Ammon's horn (tissue), 1 donor: ENCODE measurements around the gene DGKA.
"Not testable (repeated sequence)": the region's sequence is repeated elsewhere in the genome, so short reads cannot be mapped to it uniquely, and the experiment has no call there.

Experiments
- DNase-seq: peaks from one replicate; pipeline ENCODE4 v3.0.0-alpha.2; 2016; ENCODE audit warnings: low spot score

The DGKA gene

DNA sequence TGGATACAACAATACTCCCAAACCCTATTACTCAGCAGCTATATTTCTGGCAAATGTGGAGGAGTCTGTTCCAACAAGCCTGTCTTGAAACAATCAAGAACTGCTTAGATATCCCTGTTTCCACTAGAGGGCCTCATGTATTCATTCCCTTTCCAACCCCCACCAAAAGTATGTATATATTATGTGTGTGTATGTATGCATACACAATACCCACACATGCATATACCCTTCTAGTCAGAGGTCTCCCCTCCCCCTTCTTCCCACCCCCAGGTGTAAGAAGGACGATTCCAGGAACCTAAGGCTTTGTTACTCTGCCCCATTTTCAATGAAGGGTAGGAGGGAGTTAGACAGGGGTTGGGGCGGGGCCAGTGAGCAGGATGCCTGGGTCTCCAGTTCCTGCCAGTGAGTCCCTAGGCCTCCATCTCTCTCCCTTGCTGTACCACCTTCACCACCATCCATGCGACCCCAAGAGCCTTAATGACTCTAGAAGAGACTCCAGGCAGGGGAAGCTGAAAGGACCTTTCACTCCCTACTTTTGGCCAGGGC is at the start of gene DGKA:
TSS of gene DGKA (plus strand) at position 392 of the 546 bp plus-strand sequence. CDS start 5,342 bp downstream, outside the sequence.
- peak; percentile 58 for DNase-seq

DNA sequence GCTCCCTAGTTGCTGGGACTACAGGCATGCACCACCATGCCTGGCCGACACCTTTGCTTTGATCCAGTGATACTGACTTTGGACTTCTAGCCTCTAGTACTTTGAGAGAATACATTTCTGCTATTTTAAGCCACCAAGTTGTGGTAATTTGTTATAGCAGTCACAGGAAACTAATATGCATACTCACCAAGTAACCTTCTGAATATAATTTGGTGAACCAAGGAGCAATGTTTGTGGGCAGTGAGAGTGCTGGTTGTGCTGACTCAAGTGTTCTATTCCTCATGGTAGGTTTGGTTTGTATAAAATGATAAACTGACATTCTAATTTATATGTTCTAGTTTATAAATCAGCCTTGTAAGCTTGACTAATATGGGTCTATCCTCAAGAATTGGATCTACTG is 45.8 kb upstream of the DGKA start:
- DNase-seq = no peak

DNA sequence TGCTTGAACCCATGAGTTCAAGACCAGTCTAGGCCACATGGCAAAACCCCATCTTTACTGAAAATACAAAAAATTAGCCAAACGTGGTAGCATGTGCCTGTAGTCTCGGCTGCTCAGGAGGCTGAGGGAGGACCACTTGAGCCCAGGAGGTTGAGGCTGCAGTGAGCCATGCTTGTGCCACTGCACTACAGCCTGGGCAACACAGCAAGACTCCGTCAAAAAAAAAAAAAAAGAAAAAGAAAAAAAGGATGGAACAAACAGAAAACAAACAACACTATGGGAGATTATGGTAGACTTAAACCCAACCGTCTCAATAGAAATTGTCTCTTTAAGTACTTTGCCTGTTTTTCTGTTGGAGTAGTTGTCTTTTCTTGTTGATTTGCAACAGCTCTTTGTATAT is 39.7 kb upstream of the DGKA start:
- DNase-seq = no peak

DNA sequence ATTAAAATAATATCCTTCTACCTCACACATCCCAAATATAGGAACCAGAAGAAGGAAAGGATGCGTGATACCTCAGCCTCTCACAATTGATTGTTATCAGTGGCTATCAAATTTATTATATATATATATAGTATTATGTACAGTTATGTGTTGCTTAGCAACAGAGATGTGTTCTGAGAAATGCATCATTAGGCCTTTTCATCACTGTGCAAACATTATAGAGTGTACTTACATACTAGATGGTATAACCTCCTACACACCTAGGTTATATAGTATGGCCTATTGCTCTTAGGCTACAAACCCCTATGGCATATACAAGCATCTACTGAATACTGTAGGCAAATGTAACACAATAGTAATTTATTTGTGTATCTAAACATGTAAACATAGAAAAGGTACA is 37.2 kb upstream of the DGKA start:
- DNase-seq = no peak

DNA sequence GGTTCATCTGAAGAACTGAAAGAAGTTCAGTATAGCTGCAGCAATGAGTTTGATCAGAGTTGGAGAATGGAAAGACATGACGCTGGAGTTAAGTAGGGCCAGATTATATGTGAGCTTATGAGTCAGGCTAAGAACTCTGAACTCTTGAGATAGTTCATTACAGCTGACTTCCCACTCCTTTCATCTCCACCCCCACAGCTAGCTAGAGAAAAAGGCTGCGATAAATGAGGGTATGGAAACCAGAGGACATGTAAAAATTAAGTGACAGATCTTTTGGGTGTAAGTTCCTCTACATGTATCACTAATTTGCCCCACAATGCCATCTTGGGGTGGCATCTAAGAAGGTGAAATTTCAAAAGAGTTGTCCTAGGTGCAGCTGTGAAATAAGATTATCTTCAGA is 31.9 kb upstream of the DGKA start:
- no peak for DNase-seq

DNA sequence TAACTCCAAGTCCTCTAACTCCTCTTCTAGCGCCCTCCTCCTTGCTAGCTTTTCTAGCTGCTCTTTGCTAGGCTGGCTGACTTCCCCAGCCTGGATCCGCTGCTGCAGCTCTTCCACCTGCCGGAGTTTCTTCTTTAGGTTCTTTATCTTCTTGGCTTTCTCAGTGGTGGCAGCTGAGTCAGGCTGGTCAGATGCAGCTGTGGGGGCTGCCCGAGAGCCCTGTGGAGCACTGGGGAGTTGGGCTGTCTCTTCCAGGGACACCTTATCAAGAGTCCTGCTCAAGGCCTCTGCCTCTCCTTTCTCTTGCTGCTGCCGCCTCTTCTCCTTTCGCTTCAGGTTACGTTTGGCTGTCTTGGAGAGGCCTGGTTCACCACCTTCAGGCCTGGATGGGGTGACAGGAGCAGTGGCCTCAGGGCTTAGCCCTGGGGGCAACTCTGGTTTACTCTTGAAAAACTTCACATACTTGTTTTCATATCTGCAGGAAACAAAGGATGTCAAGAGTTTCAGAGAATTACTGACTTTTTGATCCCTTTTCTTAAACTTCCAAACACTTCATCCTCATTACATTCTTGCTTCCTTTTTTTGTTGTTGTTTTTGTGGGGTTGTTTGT is 29.0 kb upstream of the DGKA start:
- no peak for DNase-seq

DNA sequence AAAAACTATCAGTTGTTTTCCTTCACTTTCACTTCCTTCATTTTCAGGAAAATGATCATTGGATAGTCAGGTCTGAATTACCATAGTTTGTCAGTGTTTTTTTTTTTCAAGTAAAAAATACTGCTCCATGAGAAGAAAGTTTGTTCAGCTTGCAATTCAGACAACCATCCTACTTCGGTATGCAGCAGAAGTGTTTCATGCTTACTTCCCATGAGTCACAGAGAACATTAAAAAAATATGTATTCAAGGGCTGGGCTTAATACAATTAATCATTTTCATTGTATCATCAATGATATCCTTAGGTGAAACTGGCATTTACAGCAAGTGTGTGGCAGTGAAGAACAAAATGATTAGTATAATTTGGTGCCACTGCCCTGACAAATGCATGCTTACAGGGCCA is 24.9 kb upstream of the DGKA start:
- no peak for DNase-seq

DNA sequence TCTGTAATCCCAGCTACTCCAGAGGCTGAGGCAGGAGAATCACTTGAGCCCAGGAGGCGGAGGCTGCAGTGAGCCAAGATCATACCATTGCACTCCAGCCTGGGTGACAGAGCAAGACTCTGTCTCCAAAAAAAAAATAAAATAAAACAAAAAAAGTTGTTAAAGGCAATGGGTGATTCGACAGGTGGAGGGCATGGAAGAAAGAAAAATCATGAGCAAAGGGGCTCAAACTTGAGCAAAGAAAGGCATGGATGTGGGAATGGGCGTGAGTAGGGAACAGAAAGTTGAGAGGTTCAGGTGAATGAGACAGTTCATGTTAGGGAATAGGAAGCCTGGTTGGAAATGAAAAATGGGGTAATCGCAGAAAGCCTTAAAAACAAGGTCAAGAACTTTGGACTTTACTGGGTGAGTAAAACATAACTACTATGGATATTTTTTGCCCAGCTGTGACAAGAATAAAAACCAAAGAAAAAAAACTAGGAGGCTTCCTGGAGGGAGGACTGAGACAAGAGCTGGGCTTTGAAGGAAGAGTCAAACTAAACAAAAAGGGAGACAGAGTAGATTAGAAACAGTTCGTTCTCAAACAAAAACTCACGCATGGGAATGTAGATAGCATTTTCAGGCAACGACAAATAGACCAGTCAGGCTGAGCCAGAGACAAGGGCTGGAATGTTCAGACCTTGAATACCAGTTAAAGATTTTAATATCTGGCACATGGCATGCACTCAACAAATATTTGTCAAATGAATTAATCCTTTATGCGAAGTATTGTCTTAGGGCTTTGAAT is 22.0 kb upstream of the DGKA start:
- DNase-seq = peak; percentile 25

DNA sequence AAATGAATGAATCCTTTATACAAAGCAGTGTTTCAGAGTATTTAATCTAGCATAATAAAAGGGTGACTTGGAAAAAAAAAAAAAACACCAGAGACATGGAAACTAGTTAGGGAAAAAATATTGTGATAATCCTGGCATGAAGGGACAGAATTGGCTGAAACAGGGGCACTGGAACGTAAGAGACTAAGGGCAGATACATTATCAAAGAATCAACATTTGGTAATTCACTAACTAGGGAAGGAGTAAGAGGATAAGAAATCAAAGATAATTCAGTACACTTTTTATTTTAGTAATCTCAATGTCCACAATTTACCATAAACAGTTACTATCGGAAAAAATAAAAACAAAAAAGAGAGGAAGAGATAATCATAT is 21.5 kb upstream of the DGKA start:
- no peak for DNase-seq

DNA sequence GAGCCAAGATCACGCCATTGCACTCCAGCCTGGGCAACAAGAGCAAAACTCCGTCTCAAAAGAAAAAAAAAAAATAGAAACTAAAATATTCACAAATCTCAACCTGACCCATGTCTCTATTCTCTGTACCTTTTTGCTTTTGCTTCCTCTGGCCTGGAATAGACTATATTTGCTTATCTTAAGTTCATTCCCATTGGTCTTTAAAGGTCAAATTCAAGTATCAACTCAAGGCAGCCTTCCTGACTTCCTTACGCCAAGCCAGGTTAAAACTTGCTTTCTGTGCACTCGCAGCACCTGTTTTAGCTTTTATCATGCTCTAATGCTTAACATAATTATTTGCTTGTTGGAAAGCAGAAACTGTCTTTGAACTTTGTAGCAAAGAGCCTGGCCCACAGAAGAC is 18.1 kb upstream of the DGKA start:
- DNase-seq = no peak

DNA sequence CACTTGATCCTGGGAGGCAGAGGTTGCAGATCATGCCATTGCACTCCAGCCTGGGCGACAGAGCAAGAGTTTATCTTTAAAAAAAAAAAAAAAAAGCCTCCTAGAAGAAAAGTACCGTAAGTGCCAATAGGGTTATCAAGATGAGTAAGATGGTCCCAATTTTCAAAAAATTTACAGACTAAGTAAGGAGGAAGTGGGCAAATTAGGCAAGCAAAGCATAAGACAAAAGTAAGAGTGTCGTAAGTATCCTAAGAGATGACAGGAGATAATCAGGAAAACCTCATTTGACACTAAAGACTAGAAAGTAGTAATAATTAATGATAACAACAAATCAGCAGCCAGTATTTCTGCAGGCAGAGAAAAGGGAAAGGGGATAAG is 15.5 kb upstream of the DGKA start:
- DNase-seq = no peak

DNA sequence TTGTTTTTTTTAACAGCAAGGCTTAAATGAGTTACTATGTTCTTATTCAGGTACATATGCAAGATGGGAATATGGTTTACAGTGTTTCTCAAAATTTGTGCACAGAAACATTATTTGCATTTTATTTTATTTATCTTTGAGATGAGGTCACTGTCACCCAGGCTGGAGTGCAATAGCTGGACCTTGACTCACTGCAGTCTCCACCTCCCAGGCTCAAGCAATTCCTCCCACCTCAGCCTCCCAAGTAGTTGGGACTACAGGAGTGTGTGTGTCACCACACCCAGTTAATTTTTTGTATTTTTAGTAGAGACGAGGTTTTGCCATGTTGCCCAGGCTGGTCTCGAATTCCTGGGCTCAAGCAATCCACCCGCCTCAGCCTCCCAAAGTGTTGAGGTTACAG is 11.9 kb upstream of the DGKA start:
- DNase-seq = not testable (repeated sequence)

DNA sequence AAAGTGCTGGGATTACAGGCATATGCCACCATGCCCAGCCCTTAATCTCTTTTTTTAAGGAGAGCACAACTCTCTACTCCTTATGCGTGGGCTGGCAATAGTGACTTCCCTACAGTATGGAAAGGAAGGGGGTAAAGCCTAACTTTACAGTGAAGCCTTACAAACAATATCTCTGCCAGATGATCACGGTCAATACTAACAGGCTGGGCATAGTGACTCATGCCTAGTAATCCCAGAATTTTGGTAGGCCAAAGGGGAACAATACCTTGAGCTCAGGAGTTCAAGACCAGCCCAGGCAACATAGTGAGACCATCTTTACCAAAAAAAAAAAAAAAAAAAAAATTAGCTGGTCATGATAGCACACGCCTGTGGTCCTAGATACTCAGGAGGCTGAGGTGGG is 8.8 kb upstream of the DGKA start:
- DNase-seq = no peak

DNA sequence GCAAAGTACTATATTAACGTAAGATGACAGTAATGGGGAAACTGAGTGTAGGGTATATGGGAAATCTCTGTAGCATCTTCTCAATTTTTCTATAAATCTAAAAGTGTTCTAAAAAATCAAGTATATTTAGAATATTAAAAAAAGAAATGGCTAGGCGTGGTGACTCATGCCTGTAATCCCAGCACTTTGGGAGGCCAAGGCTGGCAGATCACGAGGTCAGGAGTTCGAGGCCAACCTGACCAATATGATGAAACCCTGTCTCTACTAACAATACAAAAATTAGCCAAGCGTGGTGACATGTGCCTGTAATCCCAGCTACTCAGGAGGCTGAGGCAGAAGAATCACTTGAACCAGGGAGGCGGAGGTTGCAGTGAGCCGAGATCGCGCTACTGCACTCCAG is 7.3 kb upstream of the DGKA start:
- DNase-seq = not testable (repeated sequence)

DNA sequence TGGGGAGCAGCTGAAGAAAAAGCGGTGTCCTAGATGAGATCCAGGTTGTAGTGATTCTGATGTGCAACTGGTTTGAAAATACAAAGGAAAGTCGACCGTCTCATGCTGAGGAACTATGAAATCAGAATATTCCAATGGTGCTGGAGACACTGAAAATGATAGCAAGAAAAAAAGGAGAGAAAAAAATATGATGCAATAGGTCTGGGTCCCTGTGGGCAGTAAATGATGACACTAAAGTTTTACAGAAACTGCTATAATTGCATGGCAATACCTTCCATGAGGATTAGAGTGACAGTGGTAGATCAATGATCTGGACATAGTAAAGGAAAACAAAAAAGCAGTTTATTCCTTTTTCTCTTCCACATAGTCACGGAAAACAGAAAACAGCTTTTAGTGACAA is 5.6 kb upstream of the DGKA start:
- no peak for DNase-seq

DNA sequence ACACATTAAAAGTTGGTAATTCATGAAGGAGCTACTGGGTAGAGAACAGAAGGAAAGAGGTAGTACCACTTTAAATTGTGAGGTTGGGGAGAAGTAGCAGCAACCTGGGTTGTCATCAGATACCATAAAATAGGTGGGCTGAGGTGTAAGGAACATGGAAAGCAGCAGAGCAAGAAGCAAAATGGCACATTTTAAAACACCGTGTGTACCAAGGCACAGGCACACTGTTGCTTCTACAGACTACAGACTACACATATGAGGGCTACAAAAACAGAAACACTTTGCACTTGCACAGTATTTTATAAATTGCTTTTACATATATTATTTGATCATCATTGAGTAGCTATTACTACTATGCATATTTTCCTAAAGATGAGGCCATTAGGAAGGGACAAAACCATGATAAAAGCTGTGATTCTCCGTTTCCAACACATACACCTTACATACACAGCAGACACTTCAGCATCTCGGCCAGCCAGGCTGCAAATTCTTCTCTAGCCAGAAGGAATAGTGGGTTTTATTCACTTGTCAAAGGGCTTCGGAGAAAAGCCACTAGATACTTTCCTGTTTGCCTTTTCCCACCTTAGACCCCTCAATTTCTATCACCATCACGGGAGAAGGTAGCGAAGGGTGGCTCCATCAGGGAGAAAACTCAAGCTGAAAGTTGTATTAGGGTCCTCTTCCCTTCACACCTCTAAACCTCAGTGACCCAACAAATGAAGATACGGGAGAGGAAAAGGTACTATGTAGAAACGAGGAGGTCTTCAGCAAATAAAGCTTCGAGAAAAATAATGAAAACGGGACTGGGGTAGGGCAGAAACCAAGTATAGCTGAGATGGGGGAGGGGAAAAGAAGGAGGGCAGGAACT is 4.9 kb upstream of the DGKA start:
- DNase-seq = peak; percentile 12

DNA sequence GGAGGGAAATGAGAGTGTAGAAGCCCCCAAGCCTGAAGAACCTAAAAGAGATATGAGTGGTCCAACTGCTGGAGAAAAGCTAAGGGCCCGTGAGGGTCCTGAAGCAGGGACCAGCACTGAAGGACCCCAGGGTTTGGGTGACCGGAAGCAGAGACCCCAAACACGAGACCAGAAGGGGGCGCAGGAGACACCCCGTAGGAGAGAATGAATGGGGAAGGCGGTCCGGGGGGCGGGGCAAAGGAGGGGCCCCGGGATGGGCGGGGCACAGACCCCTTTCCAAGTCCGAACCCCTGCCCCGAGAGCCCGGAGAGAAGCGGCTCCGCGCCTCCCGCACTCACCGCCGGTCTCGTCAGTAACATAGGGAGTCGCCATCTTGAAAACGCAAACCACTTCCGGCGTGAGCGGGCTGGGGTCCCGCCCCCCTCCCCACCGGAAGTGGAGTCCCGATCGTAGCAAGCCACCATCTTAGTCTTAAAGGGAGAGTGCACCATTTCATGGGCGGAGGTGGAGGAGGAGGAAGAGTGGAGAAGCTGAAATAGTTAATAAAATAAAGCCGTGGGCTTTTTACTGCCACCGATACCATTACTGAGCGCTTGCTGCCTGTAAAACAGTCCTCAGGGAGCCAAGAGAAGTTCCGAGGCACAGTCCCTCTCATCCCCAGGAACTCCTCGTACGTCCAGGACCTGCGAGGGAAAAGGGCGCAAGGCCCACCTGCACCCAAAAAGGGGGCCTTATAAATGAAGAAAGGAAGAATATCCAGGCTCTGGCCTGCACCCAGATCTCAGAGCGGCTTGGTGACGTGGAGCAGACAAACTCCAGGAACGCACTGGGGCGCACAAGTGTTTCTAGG is 4.0 kb upstream of the DGKA start:
- DNase-seq = peak; percentile 93

DNA sequence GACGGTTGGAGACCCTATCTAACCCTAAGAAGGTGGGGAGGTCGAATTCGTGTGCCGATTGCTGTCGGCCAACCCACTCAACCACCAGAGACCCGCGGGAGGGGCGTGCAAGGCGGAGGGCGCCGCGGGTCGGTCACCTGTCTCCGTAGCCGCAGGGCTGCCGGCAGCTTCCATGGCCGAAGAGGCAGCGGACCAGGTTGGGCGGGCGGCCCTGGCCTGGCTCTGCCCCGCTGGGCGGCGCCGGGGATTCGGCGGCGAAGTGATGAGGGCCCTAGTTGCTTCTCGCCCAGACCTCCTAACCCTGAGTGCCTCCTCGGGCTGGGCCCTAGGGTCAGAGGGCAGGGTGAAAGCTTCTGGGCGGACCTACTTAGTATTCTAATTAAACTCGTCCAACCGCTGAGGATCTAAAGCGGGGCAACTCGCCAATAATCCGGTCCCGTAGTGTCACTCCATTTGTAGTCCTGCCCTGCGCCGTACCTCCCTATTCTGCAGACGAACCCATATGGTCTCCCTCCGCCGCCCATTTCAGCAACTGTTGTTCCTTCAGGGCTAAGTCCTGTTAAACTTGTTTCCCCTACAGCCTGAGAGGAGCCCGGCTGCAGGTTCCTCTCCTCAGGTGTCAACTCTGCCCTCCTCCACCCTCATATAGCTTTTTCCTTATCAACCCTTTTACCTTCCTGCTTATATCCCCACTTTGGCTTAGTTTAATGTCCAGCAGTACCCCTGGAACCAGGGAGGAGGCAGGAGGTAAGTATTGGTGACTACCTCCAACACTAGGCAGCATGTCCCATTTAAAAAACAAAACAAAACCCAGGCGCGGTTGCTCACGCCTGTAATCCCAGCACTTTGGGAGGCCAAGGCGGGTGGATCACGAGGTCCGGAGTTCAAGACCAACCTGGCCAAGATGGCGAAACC is 3.1 kb upstream of the DGKA start, which contains the start of gene PYM1:
TSS of gene PYM1 (minus strand) at position 307 of the 915 bp plus-strand sequence. CDS start at position 174, 133 bp downstream.
- DNase-seq = peak; percentile 81

DNA sequence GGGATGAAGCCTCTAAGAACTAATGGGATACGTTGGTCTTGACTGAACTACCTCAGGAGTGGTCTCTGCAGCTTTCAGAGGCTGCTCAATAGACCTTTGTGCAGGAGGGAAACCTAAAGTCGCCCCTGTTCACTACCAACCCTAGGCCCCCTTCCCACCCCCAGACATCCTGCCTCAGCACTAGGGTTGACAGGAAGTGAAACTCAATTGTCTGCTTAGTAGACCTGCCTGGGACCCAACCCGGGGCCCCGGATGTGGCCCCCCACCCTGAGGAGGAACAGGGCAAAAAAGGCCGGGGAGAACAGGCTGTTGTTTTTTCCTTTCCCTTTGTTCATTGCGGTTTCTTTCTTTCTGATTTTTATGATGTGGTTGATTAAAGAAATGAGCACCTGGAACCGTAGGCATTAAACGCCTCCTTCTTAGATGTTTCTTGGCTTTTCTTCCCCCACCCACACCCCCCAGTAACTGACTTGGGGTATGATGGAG is 1.6 kb upstream of the DGKA start:
- peak; percentile 14 for DNase-seq

DNA sequence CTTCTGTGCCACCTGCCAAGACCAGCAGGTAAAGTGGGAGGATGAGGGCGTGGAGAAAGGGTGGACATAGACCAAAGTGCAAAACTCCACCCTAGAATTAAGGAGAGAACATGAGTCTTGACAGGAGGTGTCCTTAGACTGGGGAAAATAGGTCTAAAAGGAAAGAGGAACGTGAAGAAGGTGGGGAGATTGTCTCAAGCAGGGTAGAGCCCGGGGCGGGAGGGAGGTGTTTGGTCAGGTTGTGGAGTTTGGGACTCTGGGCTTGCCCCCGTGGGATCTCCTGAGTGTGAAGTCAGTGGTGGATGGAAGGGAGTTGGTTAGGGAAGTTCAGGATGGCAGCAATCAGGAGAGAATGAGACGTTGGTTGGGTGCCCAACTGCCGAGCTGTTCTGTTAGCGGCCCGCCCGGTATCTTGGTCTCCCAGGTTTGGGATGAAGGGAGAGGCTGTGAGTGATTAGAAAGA is 386 bp downstream of the DGKA start:
- peak; percentile 10 for DNase-seq
